GM20000 (cell line): Measurements from ENCODE around the gene RNF11.

Experiments used
- DNase-seq: peaks from one replicate; pipeline ENCODE4 v3.0.0; 2012; ENCODE audit warnings: low spot score
- TF ChIP-seq, protein P1 (sequence below): IDR thresholded peaks from 2 replicates; pipeline ENCODE4 v1.5.1; 2012; ENCODE audit warnings: mild to moderate bottlenecking, control low read depth; ENCODE audit errors: extremely low read depth, missing control alignments

The RNF11 gene

DNA sequence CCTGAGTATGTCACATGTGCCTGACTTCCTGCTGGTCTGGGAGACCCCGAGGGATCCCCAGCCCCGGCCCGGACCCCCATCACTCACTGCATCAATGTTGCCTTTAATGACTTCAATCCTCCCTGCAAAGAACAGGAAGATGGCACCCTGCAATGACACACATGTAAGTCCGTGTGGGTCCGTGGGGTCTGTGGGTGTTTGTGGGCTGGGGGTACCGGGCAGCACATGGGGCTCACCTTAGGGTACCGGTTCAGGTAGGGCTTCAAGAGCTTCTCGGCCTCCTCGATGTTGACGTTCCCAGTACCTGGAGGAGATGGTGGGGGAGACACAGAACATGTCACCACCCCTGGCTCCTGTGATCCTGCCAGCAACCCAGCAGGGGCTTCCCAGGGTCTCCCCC is 66.2 kb downstream of the RNF11 start:
- TF ChIP-seq, protein P1, sequence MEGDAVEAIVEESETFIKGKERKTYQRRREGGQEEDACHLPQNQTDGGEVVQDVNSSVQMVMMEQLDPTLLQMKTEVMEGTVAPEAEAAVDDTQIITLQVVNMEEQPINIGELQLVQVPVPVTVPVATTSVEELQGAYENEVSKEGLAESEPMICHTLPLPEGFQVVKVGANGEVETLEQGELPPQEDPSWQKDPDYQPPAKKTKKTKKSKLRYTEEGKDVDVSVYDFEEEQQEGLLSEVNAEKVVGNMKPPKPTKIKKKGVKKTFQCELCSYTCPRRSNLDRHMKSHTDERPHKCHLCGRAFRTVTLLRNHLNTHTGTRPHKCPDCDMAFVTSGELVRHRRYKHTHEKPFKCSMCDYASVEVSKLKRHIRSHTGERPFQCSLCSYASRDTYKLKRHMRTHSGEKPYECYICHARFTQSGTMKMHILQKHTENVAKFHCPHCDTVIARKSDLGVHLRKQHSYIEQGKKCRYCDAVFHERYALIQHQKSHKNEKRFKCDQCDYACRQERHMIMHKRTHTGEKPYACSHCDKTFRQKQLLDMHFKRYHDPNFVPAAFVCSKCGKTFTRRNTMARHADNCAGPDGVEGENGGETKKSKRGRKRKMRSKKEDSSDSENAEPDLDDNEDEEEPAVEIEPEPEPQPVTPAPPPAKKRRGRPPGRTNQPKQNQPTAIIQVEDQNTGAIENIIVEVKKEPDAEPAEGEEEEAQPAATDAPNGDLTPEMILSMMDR = no peak
- no peak for DNase-seq

DNA sequence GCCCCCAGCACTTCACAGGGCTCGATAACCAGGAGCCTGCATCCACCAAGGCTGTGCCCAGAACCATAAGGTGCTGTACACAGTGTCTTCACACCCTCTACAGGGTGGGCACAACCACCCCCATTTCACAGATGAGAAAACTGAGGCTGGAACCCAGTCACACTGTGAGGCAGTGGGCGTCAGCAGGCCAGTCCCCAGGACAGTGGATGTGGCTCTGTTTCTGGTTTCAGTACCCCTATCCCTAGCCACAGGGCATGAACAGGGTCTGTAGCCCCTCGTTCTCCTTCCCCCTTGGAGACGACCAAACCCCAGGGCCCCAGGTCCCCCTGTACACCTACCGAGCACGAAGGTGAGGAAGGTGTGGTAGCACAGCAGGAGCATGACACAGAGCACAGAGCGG is 66.7 kb downstream of the RNF11 start:
- no peak for DNase-seq
- TF ChIP-seq, protein P1 = no peak

DNA sequence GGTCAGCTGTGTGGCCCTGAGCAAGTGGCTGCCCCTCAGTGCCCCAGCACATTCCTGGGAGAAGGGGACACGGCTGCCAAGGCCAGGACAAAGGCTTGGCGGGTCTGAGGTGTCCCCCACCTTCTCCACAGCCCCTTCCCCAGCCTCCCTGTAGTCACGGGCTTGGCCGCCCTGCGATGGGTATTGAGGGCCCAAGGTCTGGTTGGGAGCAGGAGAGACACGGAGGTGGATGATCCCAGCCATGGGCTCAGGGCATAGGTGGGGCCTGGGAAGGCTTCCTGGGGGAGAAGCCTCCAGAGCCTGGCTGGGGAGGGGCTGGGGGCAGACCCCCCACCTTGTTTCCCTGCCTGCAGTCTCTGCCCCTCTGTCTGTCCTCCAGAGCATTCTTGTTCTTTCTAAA is 67.2 kb downstream of the RNF11 start:
- TF ChIP-seq, protein P1 = no peak

DNA sequence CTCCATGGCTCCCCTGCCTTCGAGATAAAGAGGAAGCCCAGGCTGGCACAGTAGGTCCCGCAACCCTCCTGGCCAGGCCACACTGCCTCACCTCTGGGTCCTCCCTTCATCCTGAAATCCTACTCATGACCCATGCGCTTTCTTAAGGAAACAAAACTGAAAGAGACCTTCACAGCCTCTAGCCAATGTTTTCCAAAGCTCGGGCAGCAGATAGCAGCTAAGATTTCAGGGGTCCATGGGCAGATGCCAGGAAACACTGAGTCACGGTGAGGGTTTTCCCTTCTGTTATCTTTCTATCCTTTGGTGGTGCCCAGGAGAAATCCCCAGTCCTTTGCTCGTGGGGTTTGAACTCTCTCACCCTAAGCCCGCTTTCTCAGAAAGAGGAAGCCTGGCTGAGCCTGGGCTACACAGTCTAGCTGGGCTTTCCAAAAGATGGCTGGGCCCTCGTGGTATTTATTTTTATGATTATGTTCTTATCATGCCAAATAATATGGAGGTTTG is 67.7 kb downstream of the RNF11 start:
- DNase-seq = peak; percentile 42
- TF ChIP-seq, protein P1 = no peak

More for the DNA sequence above, 67.2 kb downstream of the RNF11 start:
- no peak for DNase-seq

DNA sequence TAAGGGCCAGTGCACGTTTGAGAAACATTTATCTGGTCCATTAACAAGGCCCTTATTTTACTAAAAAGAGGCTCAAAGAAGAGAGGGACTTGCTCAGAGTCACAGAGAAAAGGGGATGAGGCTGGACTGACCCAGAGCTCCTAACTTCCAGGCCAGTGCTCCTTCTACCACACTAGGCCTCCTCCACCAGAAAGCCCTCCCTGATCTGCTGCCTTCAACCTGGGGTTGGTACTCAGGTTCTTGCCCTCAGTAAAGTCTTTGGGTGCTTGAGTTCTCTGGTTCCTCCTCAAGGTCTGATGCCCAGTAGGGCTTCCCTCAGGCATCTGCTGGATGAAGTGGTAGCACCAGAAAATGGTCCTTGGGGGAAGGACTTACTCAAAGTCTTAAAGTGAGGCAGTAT is 68.3 kb downstream of the RNF11 start:
- TF ChIP-seq, protein P1 = no peak

DNA sequence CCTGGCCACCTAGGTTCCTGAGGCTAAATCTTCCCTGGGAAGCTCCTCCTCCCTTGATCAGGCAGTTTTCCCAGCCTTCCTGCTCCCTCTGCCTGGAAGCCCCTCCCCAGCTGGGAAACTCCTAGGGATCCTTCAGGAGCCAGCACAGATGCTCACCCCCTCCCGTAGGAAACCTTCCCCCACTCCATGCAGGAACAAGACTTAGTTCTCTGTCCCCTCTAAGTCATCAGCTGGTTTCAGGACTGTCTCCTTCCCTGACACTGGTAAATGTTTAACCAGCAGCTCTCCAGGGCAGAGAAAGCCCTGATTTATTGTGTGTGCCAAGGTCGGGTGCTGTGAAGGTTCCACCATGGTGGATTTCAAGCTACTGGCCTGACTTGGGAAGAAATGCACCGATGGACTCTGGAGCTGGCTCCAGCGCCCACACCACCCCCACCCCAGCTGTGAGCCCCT is 69.3 kb downstream of the RNF11 start:
- DNase-seq = no peak
- TF ChIP-seq, protein P1 = no peak

More for the DNA sequence above, 68.3 kb downstream of the RNF11 start:
- no peak for DNase-seq

DNA sequence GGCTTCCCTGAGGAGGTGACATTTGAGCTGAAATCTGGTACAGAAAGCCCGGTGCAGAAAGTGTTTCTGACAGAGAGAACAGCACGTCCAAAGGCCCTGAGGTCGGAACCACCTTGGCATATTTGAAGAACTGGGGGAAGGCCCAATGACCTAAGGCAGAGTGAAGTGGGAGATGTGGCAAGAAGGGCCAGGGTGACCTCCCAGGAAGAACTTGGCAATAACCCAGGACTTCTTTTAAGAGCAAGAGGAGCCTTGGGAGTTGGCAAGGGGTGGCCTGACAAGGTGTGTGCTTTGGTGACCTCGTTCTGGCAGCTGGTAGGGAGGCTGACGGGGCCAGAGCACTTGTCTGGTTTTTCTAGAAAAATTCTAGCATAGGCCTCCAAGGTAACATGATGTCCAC is 70.9 kb downstream of the RNF11 start:
- TF ChIP-seq, protein P1 = no peak
- no peak for DNase-seq
